A673 (cell line): Measurements from ENCODE around the gene CCZ1B.
"Not testable (repeated sequence)": the region's sequence is repeated elsewhere in the genome, so short reads cannot be mapped to it uniquely, and the experiment has no call there.

Experiments
- EZH2 ChIP-seq: fragments of 200-600 bp; sonication (generic); IDR thresholded peaks from 2 replicates; pipeline ENCODE4 v1.6.1; 2017; ENCODE audit warnings: borderline replicate concordance, low read depth, mild to moderate bottlenecking, mixed read lengths, antibody characterized with exemption, low read length; ENCODE audit not compliant: poor library complexity, severe bottlenecking
- TF ChIP-seq, protein P1 (sequence below): fragments of 300-800, 200-600 bp; sonication (generic); conservative IDR thresholded peaks from 2 replicates; pipeline ENCODE4 v1.5.1; 2017; ENCODE audit warnings: low read depth, mild to moderate bottlenecking, antibody characterized with exemption, low read length, moderate library complexity, mixed read lengths

DNA sequence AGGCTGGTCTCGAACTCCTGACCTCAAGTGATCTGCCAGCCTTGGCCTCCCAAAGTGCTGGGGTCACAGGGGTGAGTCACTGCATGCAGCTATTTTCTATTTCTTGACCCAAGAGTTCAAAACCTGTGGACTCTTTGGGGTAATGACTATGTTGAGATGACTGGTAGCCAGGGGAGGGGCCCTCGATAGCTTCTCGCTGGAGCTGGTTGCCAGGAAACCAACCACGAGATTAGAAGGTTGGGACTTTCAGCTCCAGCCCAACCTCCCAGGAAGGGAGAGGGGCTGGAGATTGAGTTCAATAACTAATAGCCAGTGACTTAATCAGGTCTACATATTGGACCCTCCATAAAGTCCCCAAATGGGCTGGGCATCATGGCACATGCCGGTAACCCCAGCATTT lies 28.9 kb downstream of the CCZ1B start:
- TF ChIP-seq EZH2: not testable (repeated sequence)
- TF ChIP-seq, protein P1, sequence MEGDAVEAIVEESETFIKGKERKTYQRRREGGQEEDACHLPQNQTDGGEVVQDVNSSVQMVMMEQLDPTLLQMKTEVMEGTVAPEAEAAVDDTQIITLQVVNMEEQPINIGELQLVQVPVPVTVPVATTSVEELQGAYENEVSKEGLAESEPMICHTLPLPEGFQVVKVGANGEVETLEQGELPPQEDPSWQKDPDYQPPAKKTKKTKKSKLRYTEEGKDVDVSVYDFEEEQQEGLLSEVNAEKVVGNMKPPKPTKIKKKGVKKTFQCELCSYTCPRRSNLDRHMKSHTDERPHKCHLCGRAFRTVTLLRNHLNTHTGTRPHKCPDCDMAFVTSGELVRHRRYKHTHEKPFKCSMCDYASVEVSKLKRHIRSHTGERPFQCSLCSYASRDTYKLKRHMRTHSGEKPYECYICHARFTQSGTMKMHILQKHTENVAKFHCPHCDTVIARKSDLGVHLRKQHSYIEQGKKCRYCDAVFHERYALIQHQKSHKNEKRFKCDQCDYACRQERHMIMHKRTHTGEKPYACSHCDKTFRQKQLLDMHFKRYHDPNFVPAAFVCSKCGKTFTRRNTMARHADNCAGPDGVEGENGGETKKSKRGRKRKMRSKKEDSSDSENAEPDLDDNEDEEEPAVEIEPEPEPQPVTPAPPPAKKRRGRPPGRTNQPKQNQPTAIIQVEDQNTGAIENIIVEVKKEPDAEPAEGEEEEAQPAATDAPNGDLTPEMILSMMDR: not testable (repeated sequence)
